GM23338 (cell line): ENCODE measurements around the gene RAB27B. TPM values are rescaled to one million over a fixed set of nuclear protein-coding genes. Genes with fewer than 3 reads are reported as not detected.
"Not testable (repeated sequence)": the region's sequence is repeated elsewhere in the genome, so short reads cannot be mapped to it uniquely, and the experiment has no call there.

ENCODE experiments used
- ATAC-seq: fragments of 200-7000 bp; cut with Tn5 transposase; 3 replicates; pipeline ENCODE4 v1.9.1; 2020
- DNase-seq: peaks from one replicate; pipeline ENCODE4 v3.0.0-alpha.2; 2015; ENCODE audit warnings: low spot score
- H2AFZ ChIP-seq: fragments of 200-600 bp; sonication (generic); 2 replicates; pipeline ENCODE4 v1.8.0; 2016; ENCODE audit warnings: antibody characterized with exemption, mild to moderate bottlenecking, moderate library complexity
- H3F3A ChIP-seq: fragments of 200-600 bp; sonication (generic); replicated peaks from 2 replicates; pipeline ENCODE4 v1.8.0; 2017; ENCODE audit warnings: antibody characterized with exemption, mixed run types, low read depth
- H3K27ac ChIP-seq: fragments of 200-600 bp; sonication (generic); 2 replicates; pipeline ENCODE4 v1.6.1; 2016; ENCODE audit warnings: low read depth
- H3K27me3 ChIP-seq: fragments of 200-600 bp; sonication (generic); 2 replicates; pipeline ENCODE4 v1.8.0; 2016; ENCODE audit warnings: mild to moderate bottlenecking, mixed run types, moderate library complexity; ENCODE audit not compliant: insufficient read depth
- H3K36me3 ChIP-seq: fragments of 200-600 bp; sonication (generic); 2 replicates; pipeline ENCODE4 v1.8.0; 2016; ENCODE audit warnings: mild to moderate bottlenecking; ENCODE audit not compliant: insufficient read depth
- H3K4me1 ChIP-seq: fragments of 200-600 bp; sonication (generic); 2 replicates; pipeline ENCODE4 v1.8.0; 2016; ENCODE audit warnings: mild to moderate bottlenecking, moderate library complexity; ENCODE audit not compliant: insufficient read depth
- H3K4me2 ChIP-seq: fragments of 200-600 bp; sonication (generic); 2 replicates; pipeline ENCODE4 v1.7.1; 2017; ENCODE audit warnings: mixed run types
- H3K4me3 ChIP-seq: fragments of 200-600 bp; sonication (generic); 2 replicates; pipeline ENCODE4 v1.6.1; 2016; ENCODE audit warnings: mixed run types
- H3K79me2 ChIP-seq: fragments of 200-600 bp; sonication (generic); replicated peaks from 2 replicates; pipeline ENCODE4 v1.8.0; 2017; ENCODE audit warnings: mild to moderate bottlenecking; ENCODE audit not compliant: insufficient read depth
- H3K9me2 ChIP-seq: fragments of 200-600 bp; sonication (generic); 2 replicates; pipeline ENCODE4 v1.8.0; 2017; ENCODE audit not compliant: insufficient read depth
- H4K20me1 ChIP-seq: fragments of 200-600 bp; sonication (generic); replicated peaks from 2 replicates; pipeline ENCODE4 v1.8.0; 2017; ENCODE audit warnings: mild to moderate bottlenecking; ENCODE audit not compliant: insufficient read depth
- H3K27ac Mint-ChIP-seq: 2 replicates; pipeline ENCODE4 v1.8.0; 2020; ENCODE audit warnings: inconsistent platforms, mild to moderate bottlenecking, moderate library complexity, mixed read lengths
- H3K27me3 Mint-ChIP-seq: 3 replicates; pipeline ENCODE4 v1.8.0; 2022; ENCODE audit warnings: low read depth, mild to moderate bottlenecking, moderate library complexity, mixed read lengths, inconsistent platforms; ENCODE audit not compliant: insufficient read depth, poor library complexity
- H3K36me3 Mint-ChIP-seq: 3 replicates; pipeline ENCODE4 v1.8.0; 2021; ENCODE audit warnings: low read depth, mild to moderate bottlenecking, inconsistent platforms, moderate library complexity, mixed read lengths
- H3K4me1 Mint-ChIP-seq: 3 replicates; pipeline ENCODE4 v1.8.0; 2020; ENCODE audit warnings: mild to moderate bottlenecking, inconsistent platforms, mixed read lengths
- H3K4me3 Mint-ChIP-seq: 3 replicates; pipeline ENCODE4 v1.8.0; 2021; ENCODE audit warnings: moderate library complexity, mild to moderate bottlenecking, inconsistent platforms, mixed read lengths
- H3K9me3 Mint-ChIP-seq: 3 replicates; pipeline ENCODE4 v1.8.0; 2020; ENCODE audit warnings: moderate library complexity, mild to moderate bottlenecking, inconsistent platforms, mixed read lengths
- EZH2phosphoT487 ChIP-seq: fragments of 200-600 bp; sonication (generic); IDR thresholded peaks from one replicate; pipeline ENCODE4 v1.8.1; 2018; ENCODE audit warnings: antibody characterized with exemption; ENCODE audit not compliant: unreplicated experiment
- JUNB ChIP-seq: IDR thresholded peaks from one replicate; pipeline ENCODE4 v1.6.1; 2016; ENCODE audit warnings: antibody characterized with exemption; ENCODE audit not compliant: unreplicated experiment
- STAT1 ChIP-seq: IDR thresholded peaks from one replicate; pipeline ENCODE4 v1.6.1; 2016; ENCODE audit warnings: antibody characterized with exemption; ENCODE audit not compliant: unreplicated experiment
- ZNF114 ChIP-seq: fragments of 250-450 bp; sonication (Bioruptor Pico); IDR thresholded peaks from 2 replicates; pipeline ENCODE4 v1.5.0; 2020; ENCODE audit warnings: mild to moderate bottlenecking, moderate library complexity
- ZNF331 ChIP-seq: fragments of 250-450 bp; sonication (Bioruptor Pico); IDR thresholded peaks from 2 replicates; pipeline ENCODE4 v1.5.0; 2020; ENCODE audit warnings: low read depth, mild to moderate bottlenecking, moderate library complexity
- polyA plus RNA-seq: library from polyadenylated mRNA; unstranded; fragments of >200 nt; fragmentation: Nextera tagmentation; extraction: Ambion mirVana; gene quantifications from 2 replicates; pipeline ENCODE4 v1.2.1, GENCODE V29; 2016
- total RNA-seq: library from RNA; depleted of rRNA; stranded (reverse); fragments of >200 nt; shearing (Covaris generic); gene quantifications from 2 replicates; pipeline ENCODE4 v1.2.3, GENCODE V29; 2014
- TF ChIP-seq, protein P1 (sequence below): IDR thresholded peaks from 2 replicates; pipeline ENCODE4 v1.6.1; 2016; ENCODE audit warnings: antibody characterized with exemption
- TF ChIP-seq, protein P2 (sequence below): fragments of 250-450 bp; sonication (Bioruptor Pico); IDR thresholded peaks from 2 replicates; pipeline ENCODE4 v1.5.0; 2020; ENCODE audit warnings: mild to moderate bottlenecking, moderate library complexity

Gene RAB27B
- total and polyA plus RNA-seq, 2 experiments from 2014 or later, result 0.13 to 0.56 TPM

DNA sequence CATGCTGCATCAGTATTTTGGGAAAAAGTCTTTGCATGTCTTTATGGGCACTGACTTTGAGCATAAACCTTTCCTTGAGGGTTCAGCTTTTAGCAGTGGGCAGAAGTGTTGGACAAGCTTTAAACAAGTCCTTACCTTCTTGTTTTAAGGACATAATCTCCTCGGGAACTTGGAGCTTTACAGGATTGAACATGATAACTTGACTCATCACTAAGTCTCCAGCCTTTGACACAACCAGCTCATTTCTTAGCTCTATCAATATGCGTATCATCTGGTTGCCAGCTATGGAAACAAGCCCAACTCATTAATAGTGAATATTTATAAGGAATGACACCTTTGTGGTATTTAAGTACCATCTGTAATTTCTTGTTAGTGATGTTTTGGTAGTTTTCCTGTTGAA is 21.0 kb upstream of the RAB27B start:
- no peak overlapping the region for H2AFZ ChIP-seq
- no peaks in the 10 kb centered on the region for H3K9me2 ChIP-seq
- Mint-ChIP-seq H3K27ac (no peak overlapping the region), H3K4me1 (peaks cover 10% of the 10 kb centered on the region; the same call in 2 of the 3 replicates), H3K4me3 (no peak overlapping the region), H3K36me3 (no peaks in the 10 kb centered on the region), H3K27me3 (no peaks in the 10 kb centered on the region), H3K9me3 (no peaks in the 10 kb centered on the region)
- DNase-seq (no peak), ATAC-seq (no peak)
- H3K4me2 ChIP-seq, result no peak overlapping the region
- H3K79me2 ChIP-seq, result no peaks in the 10 kb centered on the region
- H3K4me1 ChIP-seq, result peaks cover 2% of the 10 kb centered on the region; the same call in 1 of the 2 replicates
- TF ChIP-seq EZH2phosphoT487 (no peak), JUNB (no peak), ZNF114 (CRISPR knock-in tag) (no peak), STAT1 (no peak), ZNF331 (CRISPR knock-in tag) (no peak)
- TF ChIP-seq, protein P1, sequence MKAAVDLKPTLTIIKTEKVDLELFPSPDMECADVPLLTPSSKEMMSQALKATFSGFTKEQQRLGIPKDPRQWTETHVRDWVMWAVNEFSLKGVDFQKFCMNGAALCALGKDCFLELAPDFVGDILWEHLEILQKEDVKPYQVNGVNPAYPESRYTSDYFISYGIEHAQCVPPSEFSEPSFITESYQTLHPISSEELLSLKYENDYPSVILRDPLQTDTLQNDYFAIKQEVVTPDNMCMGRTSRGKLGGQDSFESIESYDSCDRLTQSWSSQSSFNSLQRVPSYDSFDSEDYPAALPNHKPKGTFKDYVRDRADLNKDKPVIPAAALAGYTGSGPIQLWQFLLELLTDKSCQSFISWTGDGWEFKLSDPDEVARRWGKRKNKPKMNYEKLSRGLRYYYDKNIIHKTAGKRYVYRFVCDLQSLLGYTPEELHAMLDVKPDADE, result no peak
- TF ChIP-seq, protein P2, sequence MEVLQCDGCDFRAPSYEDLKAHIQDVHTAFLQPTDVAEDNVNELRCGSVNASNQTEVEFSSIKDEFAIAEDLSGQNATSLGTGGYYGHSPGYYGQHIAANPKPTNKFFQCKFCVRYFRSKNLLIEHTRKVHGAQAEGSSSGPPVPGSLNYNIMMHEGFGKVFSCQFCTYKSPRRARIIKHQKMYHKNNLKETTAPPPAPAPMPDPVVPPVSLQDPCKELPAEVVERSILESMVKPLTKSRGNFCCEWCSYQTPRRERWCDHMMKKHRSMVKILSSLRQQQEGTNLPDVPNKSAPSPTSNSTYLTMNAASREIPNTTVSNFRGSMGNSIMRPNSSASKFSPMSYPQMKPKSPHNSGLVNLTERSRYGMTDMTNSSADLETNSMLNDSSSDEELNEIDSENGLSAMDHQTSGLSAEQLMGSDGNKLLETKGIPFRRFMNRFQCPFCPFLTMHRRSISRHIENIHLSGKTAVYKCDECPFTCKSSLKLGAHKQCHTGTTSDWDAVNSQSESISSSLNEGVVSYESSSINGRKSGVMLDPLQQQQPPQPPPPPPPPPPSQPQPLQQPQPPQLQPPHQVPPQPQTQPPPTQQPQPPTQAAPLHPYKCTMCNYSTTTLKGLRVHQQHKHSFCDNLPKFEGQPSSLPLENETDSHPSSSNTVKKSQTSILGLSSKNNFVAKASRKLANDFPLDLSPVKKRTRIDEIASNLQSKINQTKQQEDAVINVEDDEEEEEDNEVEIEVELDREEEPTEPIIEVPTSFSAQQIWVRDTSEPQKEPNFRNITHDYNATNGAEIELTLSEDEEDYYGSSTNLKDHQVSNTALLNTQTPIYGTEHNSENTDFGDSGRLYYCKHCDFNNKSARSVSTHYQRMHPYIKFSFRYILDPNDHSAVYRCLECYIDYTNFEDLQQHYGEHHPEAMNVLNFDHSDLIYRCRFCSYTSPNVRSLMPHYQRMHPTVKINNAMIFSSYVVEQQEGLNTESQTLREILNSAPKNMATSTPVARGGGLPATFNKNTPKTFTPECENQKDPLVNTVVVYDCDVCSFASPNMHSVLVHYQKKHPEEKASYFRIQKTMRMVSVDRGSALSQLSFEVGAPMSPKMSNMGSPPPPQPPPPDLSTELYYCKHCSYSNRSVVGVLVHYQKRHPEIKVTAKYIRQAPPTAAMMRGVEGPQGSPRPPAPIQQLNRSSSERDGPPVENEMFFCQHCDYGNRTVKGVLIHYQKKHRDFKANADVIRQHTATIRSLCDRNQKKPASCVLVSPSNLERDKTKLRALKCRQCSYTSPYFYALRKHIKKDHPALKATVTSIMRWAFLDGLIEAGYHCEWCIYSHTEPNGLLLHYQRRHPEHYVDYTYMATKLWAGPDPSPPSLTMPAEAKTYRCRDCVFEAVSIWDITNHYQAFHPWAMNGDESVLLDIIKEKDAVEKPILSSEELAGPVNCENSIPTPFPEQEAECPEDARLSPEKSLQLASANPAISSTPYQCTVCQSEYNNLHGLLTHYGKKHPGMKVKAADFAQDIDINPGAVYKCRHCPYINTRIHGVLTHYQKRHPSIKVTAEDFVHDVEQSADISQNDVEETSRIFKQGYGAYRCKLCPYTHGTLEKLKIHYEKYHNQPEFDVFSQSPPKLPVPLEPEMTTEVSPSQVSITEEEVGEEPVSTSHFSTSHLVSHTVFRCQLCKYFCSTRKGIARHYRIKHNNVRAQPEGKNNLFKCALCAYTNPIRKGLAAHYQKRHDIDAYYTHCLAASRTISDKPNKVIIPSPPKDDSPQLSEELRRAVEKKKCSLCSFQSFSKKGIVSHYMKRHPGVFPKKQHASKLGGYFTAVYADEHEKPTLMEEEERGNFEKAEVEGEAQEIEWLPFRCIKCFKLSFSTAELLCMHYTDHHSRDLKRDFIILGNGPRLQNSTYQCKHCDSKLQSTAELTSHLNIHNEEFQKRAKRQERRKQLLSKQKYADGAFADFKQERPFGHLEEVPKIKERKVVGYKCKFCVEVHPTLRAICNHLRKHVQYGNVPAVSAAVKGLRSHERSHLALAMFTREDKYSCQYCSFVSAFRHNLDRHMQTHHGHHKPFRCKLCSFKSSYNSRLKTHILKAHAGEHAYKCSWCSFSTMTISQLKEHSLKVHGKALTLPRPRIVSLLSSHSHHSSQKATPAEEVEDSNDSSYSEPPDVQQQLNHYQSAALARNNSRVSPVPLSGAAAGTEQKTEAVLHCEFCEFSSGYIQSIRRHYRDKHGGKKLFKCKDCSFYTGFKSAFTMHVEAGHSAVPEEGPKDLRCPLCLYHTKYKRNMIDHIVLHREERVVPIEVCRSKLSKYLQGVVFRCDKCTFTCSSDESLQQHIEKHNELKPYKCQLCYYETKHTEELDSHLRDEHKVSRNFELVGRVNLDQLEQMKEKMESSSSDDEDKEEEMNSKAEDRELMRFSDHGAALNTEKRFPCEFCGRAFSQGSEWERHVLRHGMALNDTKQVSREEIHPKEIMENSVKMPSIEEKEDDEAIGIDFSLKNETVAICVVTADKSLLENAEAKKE (CRISPR knock-in tag), result no peak
- no peaks in the 10 kb centered on the region for H3F3A ChIP-seq
- no peaks in the 10 kb centered on the region for H3K27me3 ChIP-seq
- no peaks in the 10 kb centered on the region for H3K36me3 ChIP-seq
- H3K4me3 ChIP-seq, result no peak overlapping the region
- H4K20me1 ChIP-seq, result no peaks in the 10 kb centered on the region
- no peak overlapping the region for H3K27ac ChIP-seq

DNA sequence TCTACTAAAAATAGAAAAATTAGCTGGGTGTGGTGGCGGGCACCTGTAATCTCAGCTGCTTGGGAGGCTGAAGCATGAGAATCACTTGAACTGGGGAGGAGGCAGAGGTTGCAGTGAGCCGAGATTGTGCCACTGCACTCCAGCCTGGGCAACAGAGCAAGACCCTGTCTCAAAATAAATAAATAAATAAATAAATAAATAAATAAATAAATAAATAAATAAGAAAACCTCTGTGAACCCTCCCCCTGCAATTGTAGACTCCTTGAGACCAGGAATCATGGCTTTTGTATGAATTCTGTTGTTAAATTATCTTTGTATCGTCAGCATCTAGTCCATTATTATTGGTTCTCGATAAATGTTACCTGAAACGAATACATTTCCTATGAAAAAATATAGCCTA is 17.6 kb upstream of the RAB27B start:
- not testable (repeated sequence) for H3K36me3 ChIP-seq, H3K4me3 Mint-ChIP-seq, DNase-seq, H3K27ac Mint-ChIP-seq, H3F3A ChIP-seq, H3K4me1 ChIP-seq, ATAC-seq, H3K4me1 Mint-ChIP-seq, H3K9me2 ChIP-seq, H2AFZ ChIP-seq, H3K27me3 Mint-ChIP-seq, H3K4me2 ChIP-seq, H3K36me3 Mint-ChIP-seq, H3K27ac ChIP-seq, H3K27me3 ChIP-seq, H3K4me3 ChIP-seq, H4K20me1 ChIP-seq, H3K79me2 ChIP-seq, H3K9me3 Mint-ChIP-seq
